DMS53 treated with DMSO at 0.1 percent for 48 hours (cell line): ENCODE data around the gene MCAT.

Source experiments
- DNase-seq: peaks from one replicate; lab custom pipeline; 2025; ENCODE audit not compliant: unreplicated experiment; lab: John Stamatoyannopoulos, UW

Gene MCAT, protein sequence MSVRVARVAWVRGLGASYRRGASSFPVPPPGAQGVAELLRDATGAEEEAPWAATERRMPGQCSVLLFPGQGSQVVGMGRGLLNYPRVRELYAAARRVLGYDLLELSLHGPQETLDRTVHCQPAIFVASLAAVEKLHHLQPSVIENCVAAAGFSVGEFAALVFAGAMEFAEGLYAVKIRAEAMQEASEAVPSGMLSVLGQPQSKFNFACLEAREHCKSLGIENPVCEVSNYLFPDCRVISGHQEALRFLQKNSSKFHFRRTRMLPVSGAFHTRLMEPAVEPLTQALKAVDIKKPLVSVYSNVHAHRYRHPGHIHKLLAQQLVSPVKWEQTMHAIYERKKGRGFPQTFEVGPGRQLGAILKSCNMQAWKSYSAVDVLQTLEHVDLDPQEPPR

DNA sequence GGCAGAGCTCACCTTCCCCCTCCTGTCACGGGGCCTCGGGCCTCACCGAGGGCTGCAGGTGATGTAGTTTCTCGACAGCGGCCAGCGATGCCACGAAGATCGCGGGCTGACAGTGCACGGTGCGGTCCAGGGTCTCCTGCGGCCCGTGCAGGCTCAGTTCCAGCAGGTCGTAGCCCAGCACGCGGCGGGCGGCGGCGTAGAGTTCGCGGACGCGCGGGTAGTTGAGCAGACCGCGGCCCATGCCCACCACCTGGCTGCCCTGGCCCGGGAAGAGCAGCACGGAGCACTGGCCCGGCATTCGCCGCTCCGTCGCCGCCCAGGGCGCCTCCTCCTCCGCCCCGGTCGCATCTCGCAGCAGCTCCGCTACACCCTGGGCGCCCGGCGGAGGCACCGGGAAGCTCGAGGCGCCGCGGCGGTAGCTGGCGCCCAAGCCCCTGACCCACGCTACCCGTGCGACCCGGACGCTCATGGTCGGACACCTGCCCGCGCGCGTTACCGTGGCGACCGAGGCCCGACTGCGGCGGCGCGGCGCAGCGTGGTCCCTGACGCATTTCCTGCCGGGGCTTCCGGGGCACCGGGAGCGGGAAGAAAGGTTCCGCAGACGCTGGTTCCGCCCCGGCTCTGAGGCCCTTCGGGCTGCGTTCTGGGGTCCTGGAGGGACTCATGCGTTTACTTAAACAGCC lies at the start of gene MCAT:
TSS of gene MCAT (minus strand) at position 519 of the 683 bp plus-strand sequence. CDS start at position 469, 50 bp downstream.
- DNase-seq = peak; percentile 69

DNA sequence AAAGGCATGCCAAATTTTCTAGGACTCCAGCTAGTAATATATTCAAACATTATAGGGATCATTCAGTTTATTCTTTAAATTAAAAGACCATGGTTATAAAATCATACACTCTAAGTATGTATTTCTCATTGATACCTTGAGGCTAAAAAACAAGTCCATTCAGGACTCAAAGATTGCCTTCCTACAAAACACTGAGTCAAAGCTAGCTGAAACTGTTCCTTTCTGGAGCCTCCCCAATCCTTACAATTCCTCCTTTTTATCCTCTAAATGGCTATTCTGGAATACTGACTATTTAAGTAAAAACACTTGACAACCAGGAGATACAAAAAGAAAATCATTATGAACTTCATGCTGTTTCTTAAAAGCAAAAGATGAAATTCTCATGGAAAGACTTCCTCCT lies 48.6 kb upstream of the MCAT start:
- DNase-seq = no peak

DNA sequence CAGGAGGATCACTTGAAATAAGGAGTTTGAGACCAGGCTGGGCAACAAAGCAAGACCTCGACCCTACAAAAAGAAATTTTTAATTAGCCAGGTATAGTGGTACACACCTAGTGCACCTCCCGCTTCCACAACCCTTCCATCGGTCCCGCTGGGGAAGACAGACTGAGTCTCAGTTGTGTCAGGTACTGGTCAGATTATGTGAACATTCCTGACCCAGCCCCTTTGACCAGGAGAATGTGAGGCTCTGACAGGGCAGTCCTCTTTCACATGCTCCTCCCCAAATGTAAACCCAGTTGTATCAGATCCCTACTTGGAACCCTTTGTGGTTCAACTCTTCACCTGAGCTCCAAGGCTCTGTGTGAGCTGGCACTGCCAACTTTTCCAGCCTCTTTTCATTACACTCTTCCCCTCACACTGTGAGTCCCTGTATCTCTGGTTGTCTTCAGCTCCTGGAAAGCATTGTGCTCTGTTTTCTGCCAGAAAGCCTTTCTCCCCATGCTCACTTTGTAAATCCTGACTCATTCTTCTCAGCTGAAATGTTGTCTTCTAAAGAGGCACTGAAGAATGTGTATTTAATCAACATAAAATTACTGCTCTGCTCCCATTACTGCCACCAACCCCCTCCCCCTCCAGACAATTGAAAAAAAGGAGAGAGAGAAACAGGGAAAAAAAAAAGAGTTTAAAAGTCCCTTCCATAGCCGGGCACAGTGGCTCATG lies 45.8 kb upstream of the MCAT start:
- no peak for DNase-seq

DNA sequence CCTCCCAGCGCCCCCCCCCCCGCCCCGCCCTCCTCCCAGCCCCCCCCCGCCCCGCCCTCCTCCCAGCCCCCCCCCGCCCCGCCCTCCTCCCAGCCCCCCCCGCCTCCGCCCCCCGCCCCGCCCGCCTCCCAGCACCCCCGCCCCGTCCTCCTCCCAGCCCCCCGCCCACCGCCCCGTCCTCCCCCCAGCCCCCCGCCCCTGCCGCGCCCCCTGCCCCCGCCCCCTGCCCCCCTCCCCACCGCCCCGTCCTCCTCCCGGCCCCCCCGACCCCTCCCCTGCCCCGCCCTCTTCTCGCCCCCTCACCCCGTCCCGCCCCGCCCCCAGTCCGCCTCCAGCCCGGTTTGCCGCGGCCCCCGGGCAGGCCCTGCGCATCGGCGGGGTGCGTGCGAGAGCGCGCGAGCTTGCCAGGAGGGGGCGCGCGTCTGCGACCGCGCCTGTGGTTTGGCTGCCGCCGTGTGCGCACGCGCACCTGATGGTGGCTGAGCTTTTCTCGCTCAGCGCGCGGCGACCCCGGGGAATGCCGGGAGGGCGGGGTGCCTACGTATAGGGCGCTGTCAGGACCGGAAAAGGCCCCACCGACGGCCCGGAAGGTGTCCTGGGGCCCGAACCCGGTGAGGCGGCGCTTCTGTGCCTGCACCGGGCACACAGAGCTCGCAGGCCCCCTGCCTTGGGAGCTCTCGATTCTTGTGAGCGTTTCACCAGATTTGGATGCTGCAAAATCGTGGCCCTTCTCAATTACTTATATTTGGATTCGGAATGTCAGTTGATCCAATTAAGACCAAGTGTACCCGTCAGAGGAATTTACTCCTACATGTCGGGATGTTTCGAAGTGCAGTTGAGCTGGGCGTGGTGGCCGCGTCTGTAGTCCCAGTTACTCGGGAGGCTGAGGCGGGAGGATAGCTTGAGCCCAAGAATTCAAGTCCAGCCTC lies 44.2 kb upstream of the MCAT start:
- DNase-seq = peak; percentile 82

DNA sequence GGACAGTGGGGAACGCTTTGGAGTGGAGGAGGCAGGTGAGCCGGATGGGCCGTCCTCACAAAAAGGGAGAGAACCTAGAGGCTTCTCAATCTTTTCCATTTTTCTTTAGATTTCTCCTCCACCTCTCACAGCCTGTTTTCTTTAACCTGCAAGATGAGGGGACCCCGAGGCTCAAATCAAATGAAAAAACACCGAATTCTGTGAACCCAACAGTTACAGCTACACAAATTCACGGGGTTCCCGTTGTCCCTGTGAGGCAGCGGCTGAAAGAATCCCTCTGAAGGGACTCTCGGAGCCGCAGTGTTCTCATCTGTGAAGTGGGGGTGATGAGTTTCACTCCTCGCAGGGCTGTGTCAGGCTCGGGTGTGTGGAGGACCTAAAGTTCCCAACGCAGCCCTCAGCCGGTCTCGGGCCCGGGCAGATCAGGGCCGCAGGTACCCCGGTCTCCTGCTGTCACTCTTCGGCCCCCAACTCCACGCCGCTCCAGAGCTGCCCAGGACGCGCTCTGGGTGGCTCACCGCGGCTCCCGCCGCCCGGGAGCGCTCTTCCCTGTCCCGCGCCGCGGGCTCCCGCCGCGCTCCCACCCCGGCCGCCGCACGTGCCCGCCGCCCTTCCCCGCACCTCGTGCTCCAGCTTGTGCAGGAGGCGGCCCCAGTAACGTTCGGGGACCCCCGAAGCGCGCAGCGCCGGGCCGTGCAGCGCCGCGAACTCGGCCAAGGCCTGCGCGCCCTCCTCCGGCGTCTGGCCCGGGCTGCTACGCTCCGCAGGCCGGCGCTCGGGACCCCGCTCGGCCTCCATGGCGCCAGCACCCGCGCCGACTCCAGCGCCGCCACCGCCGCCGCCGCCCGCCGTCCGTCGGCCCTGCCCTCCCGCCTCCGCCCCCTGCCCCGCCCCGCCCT lies 43.3 kb upstream of the MCAT start, which contains the start of gene TTLL12:
TSS of gene TTLL12 (minus strand) at position 863 of the 899 bp plus-strand sequence. CDS start at position 798, 65 bp downstream.
- no peak for DNase-seq

DNA sequence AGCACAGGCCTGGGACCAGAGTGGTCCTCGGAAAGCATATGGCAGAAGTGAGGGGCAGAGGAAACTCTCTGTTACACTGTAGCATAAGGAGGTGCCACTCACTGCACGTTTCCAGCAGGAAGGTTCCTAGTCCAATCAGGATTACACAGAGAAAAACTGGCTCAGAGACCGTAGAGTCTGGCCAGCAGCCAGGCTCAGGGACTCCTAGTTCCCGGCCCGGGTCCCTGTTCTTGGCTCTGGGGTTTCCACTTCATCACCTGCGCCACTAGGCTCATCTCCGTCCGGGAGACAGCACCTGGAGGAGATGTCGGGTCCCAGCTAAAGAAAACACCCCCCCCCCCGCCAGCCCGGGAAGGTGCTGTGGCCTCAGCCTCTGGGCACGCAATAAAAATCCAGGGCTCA lies 42.7 kb upstream of the MCAT start:
- no peak for DNase-seq

DNA sequence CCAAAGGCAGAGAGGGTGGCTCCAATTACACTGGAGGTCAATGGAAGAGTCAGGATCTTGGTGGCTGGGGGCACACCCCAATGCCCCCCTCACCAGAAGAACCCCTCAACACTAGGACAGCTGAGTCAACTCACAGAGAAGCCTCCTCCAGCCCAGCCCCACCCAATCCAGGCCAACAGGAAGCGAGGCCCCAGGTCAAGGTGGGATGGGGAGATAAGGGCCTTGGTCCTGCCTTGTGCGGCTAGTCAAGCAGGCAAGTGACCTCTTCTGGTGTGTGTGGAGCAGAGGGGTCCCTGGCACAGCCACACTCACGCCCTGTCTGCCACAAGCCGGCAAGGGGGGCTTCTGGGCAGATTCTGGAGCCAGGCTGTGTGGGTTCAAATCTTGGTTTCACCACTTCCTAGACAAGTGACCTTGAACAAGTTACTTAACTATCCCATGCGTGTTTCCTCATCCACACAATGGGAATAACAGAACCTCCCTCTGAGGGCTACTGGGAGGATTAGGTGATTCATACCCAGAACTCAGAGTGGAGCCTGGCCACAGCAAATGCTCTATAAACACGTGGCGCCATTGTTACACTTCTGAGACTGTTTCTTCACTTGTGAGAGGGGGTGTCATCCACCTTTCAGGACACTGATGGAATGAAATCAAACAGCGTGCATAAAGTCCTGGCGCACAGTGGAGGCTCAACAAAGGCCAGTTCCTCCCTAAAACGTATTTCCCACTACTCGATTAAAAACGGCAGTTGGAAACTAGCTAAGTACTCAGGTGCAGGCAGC lies 40.5 kb upstream of the MCAT start:
- no peak for DNase-seq

DNA sequence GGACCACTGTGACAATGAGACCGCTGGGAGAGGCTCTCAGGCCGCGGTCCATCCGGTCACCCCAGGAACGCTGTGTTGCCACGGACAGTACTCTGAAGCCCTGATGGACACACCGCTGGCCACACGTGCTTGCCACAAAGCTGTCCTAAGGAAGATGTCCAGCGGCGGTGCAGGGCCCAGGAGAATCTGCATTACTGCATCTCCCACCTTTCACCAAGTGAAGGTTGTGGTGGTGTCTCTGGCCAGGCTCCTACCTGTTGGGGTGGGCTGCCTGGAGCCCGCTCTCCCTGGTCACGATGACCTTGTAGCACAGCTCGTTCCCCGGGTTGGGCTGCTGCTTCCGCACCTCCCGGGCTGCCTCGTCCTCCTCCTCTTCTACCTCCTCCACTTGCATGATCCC lies 39.5 kb upstream of the MCAT start:
- DNase-seq = no peak

DNA sequence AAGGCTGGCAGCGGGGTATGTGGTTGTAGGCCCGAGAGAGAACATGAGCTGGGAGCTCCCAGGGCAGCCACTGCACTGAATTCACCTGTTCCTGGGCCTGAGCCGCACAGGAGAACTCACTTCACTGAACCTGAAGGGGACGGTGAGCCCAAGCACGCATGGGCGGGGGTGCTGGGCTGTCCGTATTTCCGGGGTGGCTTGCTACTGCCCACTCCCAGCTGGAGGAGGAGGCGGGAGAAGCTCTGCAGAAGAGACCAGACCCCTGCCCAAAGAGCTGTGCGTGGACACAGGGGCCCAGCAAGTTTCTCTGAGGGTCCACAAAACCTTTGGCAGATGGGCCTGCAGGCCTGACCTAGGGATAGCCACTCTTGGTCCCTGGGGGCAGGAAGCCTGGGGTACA lies 38.9 kb upstream of the MCAT start:
- no peak for DNase-seq

DNA sequence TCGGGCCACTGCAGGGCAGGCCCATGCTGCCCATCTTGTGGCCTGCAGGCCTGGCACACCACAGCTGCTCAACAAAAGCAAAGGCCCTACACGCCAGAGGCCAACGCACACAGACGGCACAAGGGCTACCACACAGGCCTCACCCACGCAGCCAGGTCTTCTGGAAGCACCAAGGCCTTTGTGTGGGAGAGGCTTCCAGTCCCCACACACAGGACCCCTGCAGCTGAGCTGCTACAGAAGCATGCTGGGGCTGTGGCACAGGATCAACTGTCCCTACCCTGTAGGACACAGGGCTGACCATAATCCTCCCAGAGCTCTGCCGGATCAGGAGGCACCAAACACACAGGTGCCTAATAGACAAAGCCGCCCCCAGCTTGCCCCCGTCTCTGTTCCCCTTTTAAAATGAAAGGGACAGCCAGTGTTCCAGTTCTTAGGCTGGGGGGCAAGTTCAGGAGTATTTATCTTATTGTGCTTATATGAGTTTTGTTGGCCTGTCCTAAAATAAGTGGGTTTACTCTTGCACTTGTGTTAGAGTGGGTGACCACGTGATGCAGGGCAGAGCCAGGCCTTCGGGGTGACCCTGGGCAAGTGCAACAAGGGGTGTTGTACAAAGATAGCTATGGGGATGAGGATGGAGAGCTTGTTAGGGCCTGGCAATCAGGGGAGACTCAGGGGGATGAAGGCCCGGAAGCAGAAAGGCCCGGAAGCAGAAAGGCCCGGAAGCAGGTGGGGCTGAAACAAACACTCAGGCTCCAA lies 38.3 kb upstream of the MCAT start:
- no peak for DNase-seq

DNA sequence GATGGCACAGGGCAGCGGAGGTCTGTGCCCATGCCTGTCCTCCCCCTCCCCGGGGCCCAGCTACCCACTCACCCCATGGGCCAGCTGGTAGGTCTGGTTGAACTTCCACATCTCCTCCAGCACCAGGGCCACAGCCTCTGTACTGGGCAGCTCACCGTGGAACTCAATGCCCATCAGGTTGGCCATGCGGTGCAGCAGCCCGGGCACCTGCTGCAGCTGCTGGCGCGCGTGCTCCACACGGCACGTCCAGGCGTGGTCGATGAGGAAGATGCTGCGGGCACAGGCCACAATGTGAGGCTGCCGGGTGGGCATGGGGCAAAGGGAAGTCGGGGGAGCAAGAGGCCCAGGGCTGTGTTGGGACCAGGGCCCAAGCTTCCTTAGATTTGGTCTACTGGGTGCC lies 37.5 kb upstream of the MCAT start:
- DNase-seq = no peak

DNA sequence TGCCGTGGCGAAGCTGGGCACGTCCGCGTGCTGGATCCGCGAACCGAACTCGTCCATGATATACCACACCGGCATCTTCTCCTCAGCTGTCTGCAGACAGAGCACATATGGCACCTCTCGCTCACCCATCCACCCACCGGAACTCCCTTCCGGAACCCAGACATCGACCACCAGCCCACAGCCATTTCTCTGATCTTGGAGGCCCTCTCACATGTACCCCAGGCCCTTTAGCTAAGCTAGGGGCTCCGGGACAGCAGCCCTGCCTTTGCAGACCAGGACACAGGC lies 36.7 kb upstream of the MCAT start:
- no peak for DNase-seq

DNA sequence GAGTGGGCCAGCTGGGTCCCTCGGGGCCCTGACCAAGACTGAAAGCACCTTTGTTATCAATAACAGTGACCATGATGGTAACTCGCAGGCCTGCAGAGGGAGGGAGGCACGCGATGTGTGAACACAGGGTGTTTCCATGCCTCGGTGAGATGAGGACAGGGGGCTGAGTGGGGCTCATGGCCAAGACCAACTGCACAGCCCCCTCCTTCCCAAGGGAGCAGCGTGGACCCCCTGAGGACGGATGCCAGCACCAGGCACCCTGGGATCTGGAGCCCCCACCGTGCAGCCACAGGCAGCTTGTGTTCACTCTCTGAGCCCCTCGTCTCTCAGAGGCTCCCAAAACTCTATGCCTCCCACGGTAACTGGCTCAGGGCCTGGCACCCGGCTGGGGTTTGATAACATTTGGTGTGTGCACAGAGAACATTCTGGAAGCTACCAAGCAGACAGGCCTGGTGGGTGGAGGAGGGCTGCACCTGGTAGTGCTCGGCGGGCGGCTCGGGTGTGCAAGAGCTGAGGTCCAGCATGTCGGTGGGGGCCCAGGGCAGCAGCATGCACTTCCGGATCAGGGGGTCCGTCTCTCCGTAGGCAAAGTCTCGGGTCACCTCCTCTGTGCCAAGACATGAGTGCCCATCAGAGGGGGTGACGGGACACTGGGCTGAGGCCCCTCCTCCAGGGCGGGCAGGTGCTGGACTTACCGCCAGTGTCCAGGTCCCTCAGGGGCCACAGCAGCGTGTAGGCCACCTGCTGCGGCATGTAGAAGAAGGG lies 36.1 kb upstream of the MCAT start:
- no peak for DNase-seq

DNA sequence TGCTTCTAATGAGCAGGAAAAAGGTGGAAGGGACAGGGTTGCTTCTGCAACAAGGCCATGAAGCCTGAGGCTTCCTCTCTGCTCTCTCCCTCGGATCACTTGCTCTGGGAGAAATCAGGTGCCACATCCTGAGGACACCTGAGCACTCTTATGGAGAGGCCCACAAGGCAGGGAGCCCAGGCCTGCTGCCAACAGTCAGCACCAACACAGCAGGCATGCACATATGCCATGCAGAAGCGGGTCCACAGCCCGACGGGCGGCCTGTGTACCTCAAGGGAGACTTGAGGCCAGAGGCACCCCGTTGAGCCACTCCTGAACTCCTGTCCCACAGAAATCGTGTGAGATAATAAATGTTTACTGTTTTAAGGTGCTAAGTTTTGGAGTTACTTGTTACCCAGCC lies 34.3 kb upstream of the MCAT start:
- DNase-seq = no peak

DNA sequence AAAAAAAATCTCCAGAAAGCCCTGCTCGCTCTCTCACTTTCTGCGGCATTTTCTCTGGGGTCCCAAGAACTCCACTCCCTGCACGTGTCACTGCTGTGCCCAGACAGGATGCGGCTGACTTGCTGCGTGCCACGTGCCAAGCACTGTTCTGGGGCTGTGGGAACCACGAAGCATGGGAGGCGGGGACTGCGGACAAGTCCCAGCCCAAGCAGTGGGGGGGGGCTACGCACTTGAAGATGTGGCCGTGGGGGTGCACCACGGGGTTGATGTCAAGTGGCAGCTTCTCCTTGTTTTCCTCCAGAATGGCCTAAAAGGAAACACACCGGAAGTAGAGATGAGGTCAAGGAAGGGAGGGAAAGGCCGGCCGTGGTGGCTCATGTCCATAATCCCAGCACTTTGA lies 32.9 kb upstream of the MCAT start:
- no peak for DNase-seq

DNA sequence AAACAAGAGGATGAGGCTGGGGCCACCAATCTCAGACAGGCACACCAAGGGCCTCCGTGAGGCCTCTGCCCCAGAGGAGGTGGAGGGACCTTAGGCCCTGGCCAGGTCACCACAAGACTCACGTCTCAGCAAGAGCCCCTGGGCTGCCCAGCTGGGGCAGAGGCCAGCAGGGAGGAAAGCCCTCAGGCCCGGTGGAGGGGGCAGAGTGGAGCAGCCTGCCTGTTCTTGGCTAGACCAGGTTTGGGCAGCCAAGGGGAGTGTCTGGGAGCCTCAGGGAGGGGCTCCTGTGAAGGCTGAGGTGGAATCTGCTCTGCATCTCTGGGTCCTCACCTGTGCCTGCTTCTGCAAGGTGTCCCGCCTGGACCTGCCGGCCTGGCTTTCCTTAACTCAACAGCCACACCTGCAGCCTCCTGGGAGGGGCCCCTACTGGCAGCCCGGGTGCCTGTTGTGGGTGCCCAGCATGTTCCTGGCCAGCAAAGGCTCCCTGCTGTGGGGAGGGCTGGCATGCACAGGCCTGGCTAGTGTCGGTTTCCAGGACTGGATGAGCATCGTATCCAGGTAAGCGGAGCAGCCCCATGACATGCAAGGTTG lies 31.8 kb upstream of the MCAT start:
- DNase-seq = no peak

DNA sequence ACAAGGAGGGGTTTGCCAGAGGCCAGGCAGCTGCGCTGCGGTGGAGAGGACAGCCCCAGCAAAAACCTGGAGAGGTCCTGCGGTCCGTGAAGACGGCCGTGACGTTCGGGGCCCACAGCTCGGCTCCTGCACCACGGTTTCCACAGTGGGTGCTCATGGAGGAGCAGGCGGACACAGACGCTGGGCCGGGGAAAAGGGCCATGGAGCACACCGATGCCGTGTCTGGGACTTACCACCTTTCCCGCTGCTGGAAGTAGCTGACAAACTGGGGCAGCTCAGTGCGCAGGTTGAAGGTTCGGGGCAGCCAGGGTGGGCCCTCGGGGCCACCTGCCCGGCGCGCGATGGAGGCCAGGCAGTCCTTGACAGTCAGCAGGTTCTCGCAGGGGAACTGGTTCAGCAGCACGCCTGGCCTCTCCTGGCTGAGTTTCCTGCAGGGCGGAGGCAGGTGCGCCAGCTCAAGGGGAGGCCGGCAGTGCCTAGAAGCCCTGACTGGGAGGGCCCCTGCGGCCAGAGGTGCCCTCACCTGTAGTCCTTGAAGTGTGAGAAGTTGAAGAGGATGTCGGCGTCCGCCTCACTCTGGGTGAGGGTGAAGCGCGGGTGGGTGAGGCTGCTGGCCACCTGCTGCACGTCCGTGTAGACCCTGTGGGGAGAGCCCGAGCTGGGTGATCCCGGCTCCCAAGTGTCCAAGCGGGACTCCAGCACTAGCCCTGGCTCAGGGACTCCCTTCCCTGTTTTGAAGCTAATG lies 30.9 kb upstream of the MCAT start:
- DNase-seq = no peak
